HepG2 (cell line): ENCODE data around the gene TREH. TPM values are rescaled to one million over a fixed set of nuclear protein-coding genes. Genes with fewer than 3 reads are reported as not detected.

ENCODE experiments used
- BORCS8-MEF2B ChIP-seq: sonication (generic); formaldehyde crosslinking; IDR thresholded peaks from 2 replicates; pipeline ENCODE4 v1.8.0; 2022; ENCODE audit warnings: mild to moderate bottlenecking, missing genetic modification reagents
- CEBPB ChIP-seq: IDR thresholded peaks from 2 replicates; pipeline ENCODE4 v1.6.1; 2011; ENCODE audit warnings: low read depth, low read length, improper control_type of control experiment, borderline replicate concordance
- CEBPG ChIP-seq: IDR thresholded peaks from 2 replicates; pipeline ENCODE4 v1.6.1; 2016
- CREB1 ChIP-seq, 2 experiments: fragments of 450-650 bp in 1 of 2; IDR thresholded peaks; 2 replicates each; pipeline ENCODE4 v1.6.1; 2016 to 2017; ENCODE audit warnings: control low read depth in 1 of 2, mild to moderate bottlenecking in 1 of 2, missing compliant biosample characterization in 1 of 2, missing genetic modification characterization in 1 of 2
- JUN ChIP-seq: sonication (generic); formaldehyde crosslinking; IDR thresholded peaks from 2 replicates; pipeline ENCODE4 v1.4.0; 2020; ENCODE audit warnings: mild to moderate bottlenecking, missing genetic modification reagents
- LCORL ChIP-seq, 2 experiments: fragments of 450-650 bp in 1 of 2; sonication (generic) in 1 of 2; formaldehyde crosslinking in 1 of 2; IDR thresholded peaks; 2 replicates each; pipeline versions ENCODE4 v1.5.0 to v1.6.1; 2017 to 2020; ENCODE audit warnings: antibody characterized with exemption in 1 of 2, missing genetic modification reagents in 1 of 2
- NR0B2 ChIP-seq: sonication (generic); formaldehyde crosslinking; IDR thresholded peaks from 2 replicates; pipeline ENCODE4 v1.4.0; 2020; ENCODE audit warnings: mild to moderate bottlenecking, missing genetic modification reagents
- PRDM15 ChIP-seq: sonication (generic); formaldehyde crosslinking; IDR thresholded peaks from 2 replicates; pipeline ENCODE4 v1.4.0; 2020; ENCODE audit warnings: missing genetic modification reagents
- RAD51 ChIP-seq: fragments of 450-650 bp; IDR thresholded peaks from 2 replicates; pipeline ENCODE4 v1.6.1; 2016; ENCODE audit warnings: borderline replicate concordance
- REXO4 ChIP-seq: sonication (generic); formaldehyde crosslinking; IDR thresholded peaks from 2 replicates; pipeline ENCODE4 v1.8.0; 2022; ENCODE audit warnings: missing genetic modification reagents, mild to moderate bottlenecking, borderline replicate concordance
- SOX13 ChIP-seq, 3 experiments: fragments of 450-650 bp in 1 of 3; sonication (generic) in 1 of 3; formaldehyde crosslinking in 1 of 3; IDR thresholded peaks in 2 of 3; conservative IDR thresholded peaks in 1 of 3; 2 replicates each; pipeline versions ENCODE4 v1.5.0 to v1.6.1; 2016 to 2020; ENCODE audit warnings: antibody characterized with exemption in 1 of 3, mild to moderate bottlenecking in 1 of 3, missing compliant biosample characterization in 1 of 3, missing genetic modification reagents in 1 of 3, moderate library complexity in 1 of 3
- SSRP1 ChIP-seq: IDR thresholded peaks from 2 replicates; pipeline ENCODE4 v1.6.1; 2016; ENCODE audit warnings: control low read depth
- TAF1 ChIP-seq: sonication (generic); formaldehyde crosslinking; IDR thresholded peaks from 2 replicates; pipeline ENCODE4 v1.4.0; 2020; ENCODE audit warnings: missing genetic modification reagents
- TARDBP ChIP-seq: sonication (generic); formaldehyde crosslinking; IDR thresholded peaks from 2 replicates; pipeline ENCODE4 v1.8.0; 2022; ENCODE audit warnings: mild to moderate bottlenecking, missing genetic modification reagents
- TSC22D2 ChIP-seq: sonication (generic); formaldehyde crosslinking; IDR thresholded peaks from 2 replicates; pipeline ENCODE4 v1.5.1; 2020; ENCODE audit warnings: missing genetic modification reagents, mild to moderate bottlenecking, borderline replicate concordance
- ZNF343 ChIP-seq: sonication (generic); formaldehyde crosslinking; IDR thresholded peaks from 2 replicates; pipeline ENCODE4 v1.4.0; 2020; ENCODE audit warnings: mild to moderate bottlenecking, missing genetic modification reagents
- ZNF510 ChIP-seq: sonication (generic); formaldehyde crosslinking; IDR thresholded peaks from 2 replicates; pipeline ENCODE4 v1.4.0; 2020; ENCODE audit warnings: low read depth, mild to moderate bottlenecking, missing genetic modification reagents
- ZNF563 ChIP-seq: sonication (generic); formaldehyde crosslinking; IDR thresholded peaks from 2 replicates; pipeline ENCODE4 v1.8.0; 2022; ENCODE audit warnings: mild to moderate bottlenecking, moderate library complexity, missing genetic modification reagents
- ZNF577 ChIP-seq: sonication (generic); formaldehyde crosslinking; IDR thresholded peaks from 2 replicates; pipeline ENCODE4 v1.4.0; 2020; ENCODE audit warnings: mild to moderate bottlenecking, low read depth, missing genetic modification reagents, borderline replicate concordance
- ZNF687 ChIP-seq: sonication (generic); formaldehyde crosslinking; IDR thresholded peaks from 2 replicates; pipeline ENCODE4 v1.5.1; 2020; ENCODE audit warnings: mild to moderate bottlenecking, missing genetic modification reagents, moderate library complexity
- ZNF773 ChIP-seq: sonication (generic); formaldehyde crosslinking; IDR thresholded peaks from 2 replicates; pipeline ENCODE4 v1.4.0; 2020; ENCODE audit warnings: missing genetic modification reagents, borderline replicate concordance
- polyA plus RNA-seq, 8 experiments: library from polyadenylated mRNA; depleted of rRNA in 3 of 8; stranded (reverse) in 7 of 8; unstranded in 1 of 8; fragments of >200 nt; fragmentation: Illumina TruSeq in 4 of 8; extraction: Trizol in 4 of 8; gene quantifications; 2 replicates each; pipeline versions ENCODE4 v1.2.1 to v1.2.3, GENCODE V29; 2011 to 2016; ENCODE audit warnings: low read depth in 4 of 8, missing spikeins in 1 of 8, mixed read lengths in 1 of 8; ENCODE audit not compliant: insufficient read depth in 1 of 8
- total RNA-seq, 5 experiments: library from RNA; depleted of rRNA; stranded (reverse); fragments of >200 nt; fragmentation: Illumina TruSeq; extraction: Trizol; gene quantifications; 2 replicates each; pipeline ENCODE4 v1.2.3, GENCODE V29; 2016; ENCODE audit warnings: low read depth in 1 of 5

Gene TREH
- total and polyA plus RNA-seq, 2 of the 13 experiments (the other 11 are each of a cell fraction or from before 2014, with no cell fraction given): 0.53 to 0.86 TPM

- peak; percentile 42; the same call in 1 of the 2 replicates for TF ChIP-seq LCORL (IDR thresholded peaks at IDR 0.05)
- 0 out of 2 replicates have a peak, but pooled peaks have one; percentile 49 for TF ChIP-seq LCORL (CRISPR knock-in tag; IDR thresholded peaks at IDR 0.05)
- no peak for TF ChIP-seq SSRP1 (CRISPR knock-in tag)
- TF ChIP-seq NR0B2: no peak
- peak; percentile 75 for TF ChIP-seq CEBPG
- TF ChIP-seq REXO4 (CRISPR knock-in tag): no peak
- no peak for TF ChIP-seq TAF1 (CRISPR knock-in tag)
- TF ChIP-seq ZNF773 (CRISPR knock-in tag): no peak
- peak; percentile 71 for TF ChIP-seq CEBPB
- no peak for TF ChIP-seq RAD51
- TF ChIP-seq ZNF510 (CRISPR knock-in tag): 0 out of 2 replicates have a peak, but pooled peaks have one; percentile 35
- no peak for TF ChIP-seq ZNF687
- TF ChIP-seq TARDBP (CRISPR knock-in tag): peak; percentile 77
- no peak for TF ChIP-seq PRDM15 (CRISPR knock-in tag)
- no peak for TF ChIP-seq CREB1 (IDR thresholded peaks at IDR 0.05)
- TF ChIP-seq CREB1 (CRISPR knock-in tag; IDR thresholded peaks at IDR 0.05): peak; percentile 68
- peak; percentile 52; the same call in 1 of the 2 replicates for TF ChIP-seq ZNF343 (CRISPR knock-in tag)
- TF ChIP-seq BORCS8-MEF2B (CRISPR knock-in tag): peak; percentile 38; the same call in 1 of the 2 replicates
- TF ChIP-seq ZNF563 (CRISPR knock-in tag): no peak
- TF ChIP-seq TSC22D2: no peak
- TF ChIP-seq ZNF577 (CRISPR knock-in tag): no peak
- TF ChIP-seq JUN (CRISPR knock-in tag): 0 out of 2 replicates have a peak, but pooled peaks have one; percentile 37
- TF ChIP-seq SOX13 (IDR thresholded peaks at IDR 0.05): peak; percentile 98
- peak in 1 of 2 experiments; percentile 99; a peak in 2 of 4 replicates for TF ChIP-seq SOX13 (CRISPR knock-in tag; conservative IDR thresholded peaks at IDR 0.05 in 1 of 2, IDR thresholded peaks at IDR 0.05 in 1 of 2)
Observed at GRCh38 chr11:118673361-118674081, 5.9 kb downstream of the TREH start (continued).
